Activated CD8-positive, alpha-beta T cell treated with anti-CD3 and anti-CD28 coated beads, Interleukin-2, amount 10 ng/mL, durations not matched to agents 7 days and 5 days (primary cell): ENCODE results near the gene RD3L. TPM values are rescaled to one million over a fixed set of nuclear protein-coding genes. Genes with fewer than 3 reads are reported as not detected.
"Not testable (repeated sequence)": the region's sequence is repeated elsewhere in the genome, so short reads cannot be mapped to it uniquely, and the experiment has no call there.

Experiments
- ATAC-seq: fragments of 150-1000 bp; cut with Tn5 transposase; one replicate; pipeline ENCODE4 v1.10.0; 2021; ENCODE audit warnings: moderate library complexity
- CTCF ChIA-PET: fragments of 350-600 bp; sonication (Branson Sonifier 250); formaldehyde crosslinking; loops from one replicate; lab custom pipeline; 2021; ENCODE audit warnings: antibody characterized with exemption; lab: Charles Lee
- POLR2A ChIA-PET: fragments of 350-600 bp; sonication (Branson Sonifier 250); formaldehyde crosslinking; loops from one replicate; lab custom pipeline; 2021; ENCODE audit warnings: antibody characterized with exemption; lab: Charles Lee
- DNase-seq: peaks from one replicate; pipeline ENCODE4 v3.0.0-alpha.2; 2020
- H3K27ac Mint-ChIP-seq: one replicate; pipeline ENCODE4 v1.8.0; 2021; ENCODE audit warnings: mild to moderate bottlenecking, mixed read lengths
- H3K27me3 Mint-ChIP-seq: one replicate; pipeline ENCODE4 v1.8.0; 2021; ENCODE audit warnings: low read depth, mixed read lengths
- H3K36me3 Mint-ChIP-seq: one replicate; pipeline ENCODE4 v1.8.0; 2021; ENCODE audit warnings: low read depth, mixed read lengths
- H3K4me1 Mint-ChIP-seq: one replicate; pipeline ENCODE4 v1.8.0; 2021; ENCODE audit warnings: low read depth, mixed read lengths
- H3K4me3 Mint-ChIP-seq: one replicate; pipeline ENCODE4 v1.8.0; 2021; ENCODE audit warnings: mild to moderate bottlenecking, mixed read lengths
- H3K9me3 Mint-ChIP-seq: one replicate; pipeline ENCODE4 v1.8.0; 2022; ENCODE audit warnings: mixed read lengths; ENCODE audit not compliant: insufficient read depth
- total RNA-seq, 2 experiments: library from RNA; stranded (reverse); gene quantifications; one replicate each; pipeline ENCODE4 v1.2.3, GENCODE V29; 2021

RD3L gene
- total RNA-seq, 2 experiments from 2014 or later = not detected

DNA sequence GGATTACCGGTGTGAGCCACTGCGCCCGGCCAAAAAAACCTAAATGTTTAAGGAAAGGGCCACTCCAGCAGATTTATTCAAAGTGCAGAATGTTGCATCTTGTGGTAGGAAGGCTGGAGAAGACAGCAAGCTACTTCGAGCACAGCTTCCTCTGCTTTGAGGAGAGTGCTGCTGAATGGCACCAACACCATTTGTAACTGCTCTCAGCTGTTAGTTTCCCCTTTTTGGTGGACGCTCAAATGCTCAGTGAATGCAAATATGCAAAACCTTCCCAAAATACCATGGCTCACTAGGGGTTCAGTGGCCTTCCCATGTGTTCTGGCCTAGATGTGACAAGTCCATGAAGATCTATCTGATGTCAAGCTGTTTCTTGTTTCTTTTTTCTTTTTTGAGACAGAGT lies 17.0 kb downstream of the RD3L start:
- H3K27me3 Mint-ChIP-seq = peaks cover 12% of the 10 kb centered on the region
- H3K4me1 Mint-ChIP-seq = peaks cover 5% of the 10 kb centered on the region
- no peak for DNase-seq
- no peak overlapping the region for H3K27ac Mint-ChIP-seq
- ChIA-PET CTCF (interaction anchor here (1.4 kb wide), 1 partner anchor 15 kb away, joined by 8 read pairs; no protein-coding TSS in a partner anchor), POLR2A (no interaction called here)
- H3K4me3 Mint-ChIP-seq = no peak overlapping the region
- no peak for ATAC-seq
- no peaks in the 10 kb centered on the region for H3K9me3 Mint-ChIP-seq
- peaks cover 5% of the 10 kb centered on the region for H3K36me3 Mint-ChIP-seq

DNA sequence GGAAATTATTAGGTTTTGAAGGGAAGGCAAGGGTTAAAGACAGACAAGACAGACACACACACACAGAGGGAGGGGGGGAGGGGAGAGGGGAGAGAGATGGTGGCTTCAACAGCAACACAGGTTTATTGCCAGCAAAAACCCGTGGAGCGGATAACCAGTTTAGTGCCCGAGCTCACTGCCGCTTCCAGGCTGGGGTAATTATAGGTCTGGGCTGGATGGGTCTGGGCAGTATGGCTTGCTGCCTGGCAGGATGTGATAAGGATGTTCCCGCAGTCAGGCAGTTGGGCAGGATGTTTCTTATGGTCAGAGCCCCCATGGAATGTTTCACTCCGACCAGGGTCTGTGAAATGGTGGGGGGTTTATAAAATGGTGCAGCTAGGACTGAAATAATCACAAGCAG lies 18.5 kb downstream of the RD3L start:
- POLR2A ChIA-PET = no interaction called here

DNA sequence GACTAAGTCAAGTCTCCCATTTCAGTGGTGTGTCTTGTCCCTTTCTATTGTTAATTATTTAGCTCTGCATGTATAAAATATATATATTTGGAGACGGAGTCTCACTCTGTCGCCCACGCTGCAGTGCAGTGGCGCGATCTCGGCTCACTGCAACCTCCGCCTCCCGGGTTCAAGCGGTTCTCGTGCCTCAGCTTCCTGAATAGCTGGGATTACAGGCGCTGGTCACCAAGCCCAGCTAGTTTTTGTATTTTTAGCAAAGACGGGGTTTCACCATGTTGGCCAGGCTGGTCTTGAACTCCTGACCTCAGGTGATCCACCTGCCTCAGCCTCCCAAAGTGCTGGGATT lies 20.5 kb downstream of the RD3L start:
- DNase-seq, H3K9me3 Mint-ChIP-seq, POLR2A ChIA-PET, ATAC-seq, H3K27ac Mint-ChIP-seq, H3K36me3 Mint-ChIP-seq, H3K4me1 Mint-ChIP-seq: not testable (repeated sequence)
- Mint-ChIP-seq H3K4me3 (peak overlapping the region; percentile 91), H3K27me3 (peaks cover 12% of the 10 kb centered on the region)
- CTCF ChIA-PET = interaction anchor here (0.7 to 4.7 kb wide), 12 partner anchors 8 to 360 kb away, joined by 3 to 52 read pairs (median 4); partner anchors contain the start of gene BAG5

More for the DNA sequence above, 18.5 kb downstream of the RD3L start:
- ATAC-seq (no peak), DNase-seq (no peak)
- peaks cover 5% of the 10 kb centered on the region for H3K36me3 Mint-ChIP-seq
- peaks cover 8% of the 10 kb centered on the region for H3K4me1 Mint-ChIP-seq
- no peak overlapping the region for H3K27ac Mint-ChIP-seq
- CTCF ChIA-PET = interaction anchor here (1.8 to 1.9 kb wide), 2 partner anchors 8 to 115 kb away, joined by 4 to 12 read pairs; no protein-coding TSS in a partner anchor
- H3K27me3 Mint-ChIP-seq = peaks cover 12% of the 10 kb centered on the region
- H3K4me3 Mint-ChIP-seq = no peak overlapping the region
- no peaks in the 10 kb centered on the region for H3K9me3 Mint-ChIP-seq

DNA sequence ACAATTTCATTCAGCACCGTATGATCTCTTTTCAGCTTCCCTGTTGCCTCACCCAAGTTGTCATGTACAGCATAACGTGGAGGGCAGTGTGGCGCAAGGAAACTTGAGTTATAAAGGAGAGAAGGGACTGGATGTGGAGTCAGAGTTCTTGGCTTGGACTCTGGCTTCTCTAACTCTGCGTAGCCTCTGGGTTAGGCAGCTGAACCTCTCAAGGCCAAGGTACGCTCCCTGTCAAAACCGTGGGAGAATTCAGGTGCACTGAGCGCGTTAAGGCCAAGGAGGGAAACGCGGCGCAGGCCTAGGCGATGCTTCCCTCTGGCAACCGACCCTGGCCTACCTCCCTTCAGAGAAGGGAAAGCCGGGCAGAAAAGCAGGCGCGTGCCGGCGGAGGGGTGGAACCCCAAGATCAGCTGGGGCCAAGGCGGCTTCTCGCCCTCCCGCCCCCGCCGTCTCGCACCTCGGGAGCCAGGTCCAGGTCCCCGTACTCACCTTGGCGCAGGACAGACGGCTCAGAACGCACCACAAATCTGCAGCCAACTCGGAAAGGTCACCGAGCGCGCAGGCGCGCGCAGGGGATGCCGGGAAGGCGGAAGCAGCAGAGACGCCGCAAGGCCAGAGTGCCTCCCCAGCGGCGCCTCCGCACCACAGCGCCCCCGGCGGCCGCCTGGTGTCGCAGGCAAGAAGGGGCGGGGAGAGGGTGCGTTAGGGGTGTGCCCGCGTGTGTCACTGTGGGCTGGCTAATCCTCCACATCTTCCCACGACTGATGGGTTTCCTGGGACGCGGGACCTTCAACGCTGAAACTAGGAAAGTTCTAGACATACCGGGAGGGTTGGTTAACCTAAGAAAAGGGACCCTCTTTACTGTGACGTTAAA lies 21.1 kb downstream of the RD3L start:
- Mint-ChIP-seq H3K4me1 (peaks cover 8% of the 10 kb centered on the region), H3K36me3 (peaks cover 6% of the 10 kb centered on the region), H3K4me3 (peak overlapping the region; percentile 91), H3K9me3 (no peaks in the 10 kb centered on the region), H3K27me3 (peaks cover 12% of the 10 kb centered on the region), H3K27ac (peak overlapping the region; percentile 86)
- POLR2A ChIA-PET = interaction anchor here (0.7 kb wide), 1 partner anchor 1449 kb away, joined by 5 read pairs; no protein-coding TSS in a partner anchor
- CTCF ChIA-PET = interaction anchor here (0.7 to 4.7 kb wide), 17 partner anchors 7 to 359 kb away, joined by 3 to 52 read pairs (median 4); partner anchors contain the start of gene BAG5
- ATAC-seq = peak; percentile 99
- peak; percentile 94 for DNase-seq

DNA sequence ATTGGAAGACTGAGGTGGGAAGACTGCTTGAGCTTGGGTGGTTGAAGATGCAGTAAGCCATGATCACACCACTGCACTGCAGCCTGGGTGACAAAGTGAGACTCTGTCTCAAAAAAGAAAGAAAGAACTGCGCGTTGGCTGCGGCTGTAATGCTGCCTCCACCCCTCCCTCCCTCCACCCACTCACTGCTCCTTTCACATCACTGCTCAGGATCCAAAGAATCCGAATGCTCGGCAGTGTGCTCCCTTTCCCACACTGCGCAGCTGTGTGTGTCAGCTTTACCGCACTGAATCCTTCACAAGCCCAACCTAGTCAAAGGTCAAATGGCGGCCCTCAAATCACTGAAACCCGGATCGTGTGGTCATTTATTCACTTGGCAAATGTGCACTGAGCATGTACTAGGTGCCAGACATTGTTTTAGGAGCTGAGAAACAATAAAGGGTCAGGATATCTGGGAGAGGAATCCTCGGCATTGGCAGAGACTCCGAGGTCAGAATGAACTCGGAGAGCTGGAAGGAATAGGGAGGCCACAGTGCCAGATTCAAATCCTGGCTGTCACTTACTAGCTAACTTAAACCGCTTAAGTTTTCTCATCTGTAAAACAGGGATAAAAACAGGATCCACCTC lies 25.6 kb downstream of the RD3L start:
- no peaks in the 10 kb centered on the region for H3K9me3 Mint-ChIP-seq
- H3K4me3 Mint-ChIP-seq = no peak overlapping the region
- CTCF ChIA-PET = interaction anchor here (1.1 to 4.9 kb wide), 3 partner anchors 10 to 62 kb away, joined by 3 to 29 read pairs (median 3); no protein-coding TSS in a partner anchor
- DNase-seq (no peak), ATAC-seq (no peak)
- H3K27ac Mint-ChIP-seq = no peak overlapping the region
- H3K27me3 Mint-ChIP-seq = no peaks in the 10 kb centered on the region
- POLR2A ChIA-PET = interaction anchor here (0.9 kb wide), 1 partner anchor 204 kb away, joined by 4 read pairs; no protein-coding TSS in a partner anchor
- H3K4me1 Mint-ChIP-seq = peaks cover 12% of the 10 kb centered on the region
- H3K36me3 Mint-ChIP-seq = peaks cover 15% of the 10 kb centered on the region

DNA sequence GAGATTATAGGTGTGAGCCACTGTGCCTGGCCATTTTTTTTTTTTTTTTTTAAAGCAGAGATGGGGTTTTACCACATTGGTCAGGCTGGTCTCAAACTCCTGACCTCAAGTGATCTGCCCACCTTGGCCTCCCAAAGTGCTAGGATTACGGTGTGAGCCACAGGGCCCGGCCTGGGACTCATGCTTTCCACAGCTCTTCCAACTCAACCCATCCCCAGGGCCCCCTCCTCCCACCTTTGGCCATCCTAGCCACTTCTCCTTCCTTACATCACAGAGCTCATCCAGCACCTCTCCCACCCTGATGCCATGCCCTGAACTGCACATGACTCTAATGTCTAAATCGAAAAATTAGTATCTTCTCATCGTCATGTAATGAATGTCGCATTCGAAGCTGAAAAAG lies 26.7 kb downstream of the RD3L start:
- H3K36me3 Mint-ChIP-seq = peaks cover 12% of the 10 kb centered on the region
- H3K27ac Mint-ChIP-seq = peak overlapping the region; percentile 54
- H3K4me1 Mint-ChIP-seq = peaks cover 8% of the 10 kb centered on the region
- no peaks in the 10 kb centered on the region for H3K9me3 Mint-ChIP-seq
- POLR2A ChIA-PET = no interaction called here
- H3K4me3 Mint-ChIP-seq = no peak overlapping the region
- ATAC-seq (no peak), DNase-seq (no peak)
- CTCF ChIA-PET = interaction anchor here (4.9 kb wide), 1 partner anchor 15 kb away, joined by 29 read pairs; no protein-coding TSS in a partner anchor
- no peaks in the 10 kb centered on the region for H3K27me3 Mint-ChIP-seq

DNA sequence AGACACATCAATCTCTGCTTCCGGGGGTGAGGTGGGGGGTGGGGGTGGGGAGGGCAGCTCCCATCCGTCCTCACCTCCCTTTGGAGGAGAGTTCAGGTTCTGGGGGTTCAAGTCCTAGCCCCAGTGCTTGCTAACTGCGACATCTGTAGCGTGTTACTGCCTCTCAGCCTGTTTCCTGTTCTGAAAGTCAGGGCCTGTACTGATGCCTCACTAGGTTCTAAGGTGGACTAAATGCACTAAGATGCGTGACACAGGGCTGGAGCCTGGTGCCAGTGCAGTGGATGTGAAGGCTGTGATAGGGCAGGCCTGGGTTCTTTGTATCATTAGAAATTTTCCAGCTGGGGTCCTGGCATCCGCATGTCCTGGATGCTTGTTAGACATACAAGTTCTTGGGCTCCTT lies 31.3 kb downstream of the RD3L start:
- CTCF ChIA-PET = interaction anchor here (0.7 to 5.4 kb wide), 10 partner anchors 10 to 201 kb away, joined by 3 to 112 read pairs (median 10); a partner anchor contains a TSS
- DNase-seq (no peak), ATAC-seq (no peak)
- POLR2A ChIA-PET = interaction anchor here (1.1 kb wide), 1 partner anchor 104 kb away, joined by 4 read pairs; no protein-coding TSS in a partner anchor
- H3K27me3 Mint-ChIP-seq = no peaks in the 10 kb centered on the region
- H3K36me3 Mint-ChIP-seq = peaks cover 11% of the 10 kb centered on the region
- no peak overlapping the region for H3K4me3 Mint-ChIP-seq
- H3K4me1 Mint-ChIP-seq = peaks cover 25% of the 10 kb centered on the region
- no peak overlapping the region for H3K27ac Mint-ChIP-seq
- no peaks in the 10 kb centered on the region for H3K9me3 Mint-ChIP-seq

DNA sequence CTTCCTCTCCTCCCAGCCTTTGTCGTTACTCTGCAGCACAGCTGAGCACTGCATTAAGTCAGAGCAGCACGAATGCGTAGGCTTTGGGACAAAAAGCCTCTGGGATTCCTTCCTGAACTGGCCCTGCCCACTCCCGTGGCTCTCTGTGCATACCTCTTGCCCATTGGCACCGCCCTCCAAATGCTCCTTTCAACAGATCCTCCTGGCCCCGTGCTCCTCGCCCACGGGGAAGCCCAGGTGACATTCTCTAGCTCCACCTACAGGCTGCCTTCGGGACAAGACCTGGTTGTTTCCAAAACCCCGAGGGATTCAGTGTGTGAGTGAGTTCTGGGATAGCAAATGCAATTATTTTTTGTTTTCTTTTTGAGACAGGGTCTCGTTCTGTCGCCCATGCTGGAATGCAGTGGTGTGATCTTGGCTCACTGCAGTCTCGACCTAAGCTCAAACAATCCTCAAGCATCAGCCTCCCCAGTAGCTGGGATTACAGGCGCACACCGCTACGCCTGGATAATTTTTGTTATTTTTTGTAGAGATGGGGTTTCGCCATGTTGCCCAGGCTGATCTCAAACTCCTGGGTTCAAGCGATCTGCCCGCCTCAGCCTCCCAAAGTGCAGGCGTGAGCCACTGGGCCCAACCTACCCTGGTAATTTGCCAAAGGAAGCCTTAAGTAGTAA lies 31.9 kb downstream of the RD3L start:
- Mint-ChIP-seq H3K4me3 (peak overlapping the region; percentile 32), H3K4me1 (peaks cover 27% of the 10 kb centered on the region), H3K9me3 (no peaks in the 10 kb centered on the region), H3K27ac (peak overlapping the region; percentile 62), H3K27me3 (no peaks in the 10 kb centered on the region), H3K36me3 (peaks cover 8% of the 10 kb centered on the region)
- peak; percentile 80 for DNase-seq
- ChIA-PET CTCF (interaction anchor here (0.6 to 5.4 kb wide), 20 partner anchors 7 to 305 kb away, joined by 3 to 112 read pairs (median 4); partner anchors contain the start of gene TDRD9), POLR2A (interaction anchor here (0.6 to 1.1 kb wide), 3 partner anchors 55 to 218 kb away, joined by 3 to 4 read pairs (median 3); no protein-coding TSS in a partner anchor)
- peak; percentile 95 for ATAC-seq

DNA sequence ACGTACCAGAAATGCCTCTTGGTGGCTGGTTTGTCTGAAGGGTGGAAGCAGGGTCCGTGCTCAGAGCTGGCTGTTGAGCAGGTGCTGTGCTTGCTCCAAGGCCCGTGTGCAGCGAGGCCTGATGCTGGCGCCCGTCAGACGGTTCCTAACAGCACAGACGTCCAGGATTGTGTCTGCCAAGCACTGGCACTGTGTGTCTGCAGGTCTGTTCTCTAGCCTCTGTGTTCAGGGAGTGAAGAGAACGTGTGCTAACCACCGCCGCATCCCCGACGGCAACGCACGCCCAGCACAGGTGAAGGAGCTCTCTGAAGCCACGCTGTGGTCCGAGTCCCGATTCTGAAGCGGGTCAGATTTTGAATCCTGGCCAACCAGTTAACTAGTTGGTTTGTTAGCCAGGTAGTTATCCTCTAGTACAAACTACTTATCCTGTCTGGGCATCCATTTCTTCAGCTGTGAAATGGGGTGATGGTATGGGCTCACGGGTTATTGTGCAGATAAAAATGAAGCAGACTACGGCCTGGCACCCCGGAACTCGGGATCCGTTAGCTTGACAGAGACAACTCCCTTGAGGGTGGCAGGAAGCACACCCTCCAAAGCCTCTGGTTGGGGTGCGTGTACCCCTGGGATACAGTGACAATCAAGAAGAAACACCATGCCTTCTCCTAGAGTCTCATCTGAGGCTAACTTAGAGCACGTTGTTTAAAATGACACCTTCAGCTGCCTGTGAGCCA lies 32.6 kb downstream of the RD3L start:
- Mint-ChIP-seq H3K36me3 (peaks cover 4% of the 10 kb centered on the region), H3K9me3 (no peaks in the 10 kb centered on the region), H3K4me1 (peaks cover 27% of the 10 kb centered on the region), H3K27ac (peak overlapping the region; percentile 62), H3K4me3 (peak overlapping the region; percentile 32), H3K27me3 (no peaks in the 10 kb centered on the region)
- ATAC-seq = no peak
- POLR2A ChIA-PET = interaction anchor here (0.6 to 0.8 kb wide), 2 partner anchors 54 to 217 kb away, joined by 3 read pairs; no protein-coding TSS in a partner anchor
- DNase-seq = no peak
- CTCF ChIA-PET = interaction anchor here (0.6 to 5.4 kb wide), 20 partner anchors 8 to 304 kb away, joined by 3 to 112 read pairs (median 4); partner anchors contain the start of gene TDRD9

DNA sequence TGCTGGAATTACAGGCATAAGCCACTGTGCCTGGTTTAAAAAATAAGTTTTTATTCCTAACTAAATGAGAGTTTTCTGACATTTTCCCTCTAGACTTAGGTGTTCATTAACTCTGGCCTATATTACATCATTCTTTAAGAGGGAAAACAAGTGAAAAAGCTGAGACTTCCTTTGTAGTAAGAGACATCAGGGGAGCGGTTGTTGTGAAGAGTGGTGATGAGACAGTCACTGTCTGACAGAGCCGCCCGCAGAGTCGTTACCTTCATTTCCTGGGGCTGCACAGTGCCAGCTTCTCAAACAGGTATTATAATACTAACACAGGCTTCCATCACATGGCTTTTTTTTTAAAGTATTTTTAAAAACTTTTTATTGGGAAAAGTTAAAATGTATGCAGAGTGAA lies 33.7 kb downstream of the RD3L start:
- Mint-ChIP-seq H3K27me3 (peaks cover under 1% of the 10 kb centered on the region), H3K4me3 (no peak overlapping the region), H3K9me3 (no peaks in the 10 kb centered on the region), H3K36me3 (peaks cover 2% of the 10 kb centered on the region), H3K4me1 (peaks cover 27% of the 10 kb centered on the region), H3K27ac (peak overlapping the region; percentile 75)
- DNase-seq = peak; percentile 42
- POLR2A ChIA-PET = no interaction called here
- ATAC-seq = no peak
- CTCF ChIA-PET = interaction anchor here (1.0 to 5.4 kb wide), 4 partner anchors 9 to 103 kb away, joined by 3 to 112 read pairs (median 29); a partner anchor contains a TSS
